GM06990 (cell line): Measurements from ENCODE around the gene TRIM7.
A peak's percentile ranks its signal among the peaks of the same experiment; 100 is the strongest.

Source experiments
- DNase-seq: peaks from one replicate; pipeline ENCODE4 v3.0.0-alpha.2; 2011; ENCODE audit not compliant: insufficient read length; ENCODE audit errors: extremely low read depth
- H3K27me3 ChIP-seq: replicated peaks from 2 replicates; pipeline ENCODE4 v1.6.0; 2011; ENCODE audit warnings: low read length; ENCODE audit not compliant: control insufficient read depth, insufficient read depth
- H3K36me3 ChIP-seq: 2 replicates; pipeline ENCODE4 v1.5.1; 2011; ENCODE audit warnings: low read length; ENCODE audit not compliant: control insufficient read depth, insufficient read depth
- H3K4me3 ChIP-seq: replicated peaks from 2 replicates; pipeline ENCODE4 v1.5.1; 2011; ENCODE audit warnings: low read depth, mild to moderate bottlenecking, control low read depth, low read length
- CTCF ChIP-seq: IDR thresholded peaks from 2 replicates; pipeline ENCODE4 v1.5.1; 2011; ENCODE audit warnings: low read length, control low read depth, mild to moderate bottlenecking, inconsistent platforms; ENCODE audit not compliant: insufficient read depth, poor library complexity, severe bottlenecking

TRIM7 gene

GRCh38 chr5:181189363-181189961 is 15.5 kb downstream of the TRIM7 start:
- Histone ChIP-seq H3K36me3 (no peaks in the 10 kb centered on the region), H3K4me3 (peak overlapping the region; percentile 76), H3K27me3 (no peaks in the 10 kb centered on the region)
- no peak for DNase-seq
- no peak for TF ChIP-seq CTCF

- peak; percentile 79 for DNase-seq
- TF ChIP-seq CTCF = no peak
- peak overlapping the region; percentile 76 for H3K4me3 ChIP-seq
- H3K27me3 ChIP-seq = no peaks in the 10 kb centered on the region
- H3K36me3 ChIP-seq = no peaks in the 10 kb centered on the region
These were observed 16.2 kb downstream of the TRIM7 start for GRCh38 chr5:181188700-181189362.

GRCh38 chr5:181187500-181188213 is 17.3 kb downstream of the TRIM7 start:
- H3K4me3 ChIP-seq = peak overlapping the region; percentile 50
- no peak for TF ChIP-seq CTCF
- no peaks in the 10 kb centered on the region for H3K27me3 ChIP-seq
- H3K36me3 ChIP-seq = no peaks in the 10 kb centered on the region
- DNase-seq = peak; percentile 83

- Histone ChIP-seq H3K27me3 (no peaks in the 10 kb centered on the region), H3K36me3 (no peaks in the 10 kb centered on the region), H3K4me3 (peak overlapping the region; percentile 50)
- no peak for TF ChIP-seq CTCF
- no peak for DNase-seq
These were observed 18.0 kb downstream of the TRIM7 start for GRCh38 chr5:181186986-181187499.

- H3K36me3 ChIP-seq = no peaks in the 10 kb centered on the region
- H3K4me3 ChIP-seq = no peak overlapping the region
- no peaks in the 10 kb centered on the region for H3K27me3 ChIP-seq
- TF ChIP-seq CTCF = no peak
- DNase-seq = no peak
These were observed 19.0 kb downstream of the TRIM7 start for GRCh38 chr5:181186022-181186421.
